HepG2 (cell line): ENCODE data around the gene NUDT13. TPM values are rescaled to one million over a fixed set of nuclear protein-coding genes. Genes with fewer than 3 reads are reported as not detected.

Experiments used
- AGO2 ChIP-seq: fragments of 200-400 bp; formaldehyde crosslinking; optimal IDR thresholded peaks from 2 replicates; pipeline ENCODE3; 2017; ENCODE audit warnings: mild to moderate bottlenecking, low read depth, low read length, moderate library complexity
- ATF1 ChIP-seq: IDR thresholded peaks from 2 replicates; pipeline ENCODE4 v1.6.1; 2016; ENCODE audit warnings: mild to moderate bottlenecking, control low read depth
- HES4 ChIP-seq: sonication (generic); formaldehyde crosslinking; IDR thresholded peaks from 2 replicates; pipeline ENCODE4 v1.9.0; 2021; ENCODE audit warnings: mild to moderate bottlenecking, missing genetic modification reagents, borderline replicate concordance
- JUND ChIP-seq: sonication (generic); formaldehyde crosslinking; IDR thresholded peaks from 2 replicates; pipeline ENCODE4 v1.8.0; 2022; ENCODE audit warnings: mild to moderate bottlenecking, missing genetic modification reagents
- KLF16 ChIP-seq, 2 experiments: sonication (generic) in 1 of 2; formaldehyde crosslinking in 1 of 2; IDR thresholded peaks; 2 replicates each; pipeline versions ENCODE4 v1.6.1 to v1.8.0; 2016 to 2023; ENCODE audit warnings: missing genetic modification reagents in 2 of 2, missing compliant biosample characterization in 1 of 2
- MAF1 ChIP-seq: sonication (generic); formaldehyde crosslinking; IDR thresholded peaks from 2 replicates; pipeline ENCODE4 v1.5.0; 2020; ENCODE audit warnings: missing genetic modification reagents, borderline replicate concordance
- NBN ChIP-seq: fragments of 450-650 bp; conservative IDR thresholded peaks from 2 replicates; pipeline ENCODE4 v1.6.1; 2017
- SALL2 ChIP-seq: sonication (generic); formaldehyde crosslinking; IDR thresholded peaks from 2 replicates; pipeline ENCODE4 v1.8.1; 2023; ENCODE audit warnings: mild to moderate bottlenecking, missing genetic modification reagents, inconsistent platforms
- SATB2 ChIP-seq: sonication (generic); formaldehyde crosslinking; IDR thresholded peaks from 2 replicates; pipeline ENCODE4 v1.5.0; 2020; ENCODE audit warnings: missing genetic modification reagents
- SP140L ChIP-seq: sonication (generic); formaldehyde crosslinking; IDR thresholded peaks from 2 replicates; pipeline ENCODE4 v1.4.0; 2020; ENCODE audit warnings: missing genetic modification reagents, borderline replicate concordance
- SUZ12 ChIP-seq: fragments of 150-350 bp; IDR thresholded peaks from 2 replicates; pipeline ENCODE4 v1.6.1; 2014; ENCODE audit warnings: low read depth, low read length
- ZNF549 ChIP-seq: sonication (generic); formaldehyde crosslinking; IDR thresholded peaks from 2 replicates; pipeline ENCODE4 v1.5.0; 2020; ENCODE audit warnings: missing genetic modification reagents
- ZNF670 ChIP-seq: sonication (generic); formaldehyde crosslinking; IDR thresholded peaks from 2 replicates; pipeline ENCODE4 v1.8.0; 2022; ENCODE audit warnings: mild to moderate bottlenecking, missing genetic modification reagents, borderline replicate concordance
- polyA plus RNA-seq, 8 experiments: library from polyadenylated mRNA; depleted of rRNA in 3 of 8; stranded (reverse) in 7 of 8; unstranded in 1 of 8; fragments of >200 nt; fragmentation: Illumina TruSeq in 4 of 8; extraction: Trizol in 4 of 8; gene quantifications; 2 replicates each; pipeline versions ENCODE4 v1.2.1 to v1.2.3, GENCODE V29; 2011 to 2016; ENCODE audit warnings: low read depth in 4 of 8, missing spikeins in 1 of 8, mixed read lengths in 1 of 8; ENCODE audit not compliant: insufficient read depth in 1 of 8
- total RNA-seq, 5 experiments: library from RNA; depleted of rRNA; stranded (reverse); fragments of >200 nt; fragmentation: Illumina TruSeq; extraction: Trizol; gene quantifications; 2 replicates each; pipeline ENCODE4 v1.2.3, GENCODE V29; 2016; ENCODE audit warnings: low read depth in 1 of 5
- TF ChIP-seq, protein P1 (sequence below): sonication (generic); IDR thresholded peaks from 2 replicates; pipeline ENCODE4 v1.6.1; 2016; ENCODE audit warnings: low read depth, borderline replicate concordance
- TF ChIP-seq, protein P2 (sequence below): sonication (generic); formaldehyde crosslinking; IDR thresholded peaks from 2 replicates; pipeline ENCODE4 v1.4.0; 2020; ENCODE audit warnings: mild to moderate bottlenecking, missing genetic modification reagents
- TF ChIP-seq, protein P3 (sequence below): sonication (generic); formaldehyde crosslinking; IDR thresholded peaks from 2 replicates; pipeline ENCODE4 v1.4.0; 2020; ENCODE audit warnings: missing genetic modification reagents
- TF ChIP-seq, protein P4 (sequence below): sonication (generic); formaldehyde crosslinking; IDR thresholded peaks from 2 replicates; pipeline ENCODE4 v1.9.0; 2021; ENCODE audit warnings: missing genetic modification reagents, borderline replicate concordance
- TF ChIP-seq, protein P5 (sequence below): sonication (generic); formaldehyde crosslinking; IDR thresholded peaks from 2 replicates; pipeline ENCODE4 v1.4.0; 2020; ENCODE audit warnings: mild to moderate bottlenecking, missing genetic modification reagents
- TF ChIP-seq, protein P6 (sequence below): sonication (generic); formaldehyde crosslinking; IDR thresholded peaks from 2 replicates; pipeline ENCODE4 v1.4.0; 2020; ENCODE audit warnings: mild to moderate bottlenecking, missing genetic modification reagents
- TF ChIP-seq, protein P7 (sequence below): sonication (generic); formaldehyde crosslinking; IDR thresholded peaks from 2 replicates; pipeline ENCODE4 v1.4.0; 2020; ENCODE audit warnings: missing genetic modification reagents

The NUDT13 gene
- total and polyA plus RNA-seq, 2 of the 13 experiments (the other 11 are each of a cell fraction or from before 2014, with no cell fraction given), result 4.2 to 6.5 TPM

DNA sequence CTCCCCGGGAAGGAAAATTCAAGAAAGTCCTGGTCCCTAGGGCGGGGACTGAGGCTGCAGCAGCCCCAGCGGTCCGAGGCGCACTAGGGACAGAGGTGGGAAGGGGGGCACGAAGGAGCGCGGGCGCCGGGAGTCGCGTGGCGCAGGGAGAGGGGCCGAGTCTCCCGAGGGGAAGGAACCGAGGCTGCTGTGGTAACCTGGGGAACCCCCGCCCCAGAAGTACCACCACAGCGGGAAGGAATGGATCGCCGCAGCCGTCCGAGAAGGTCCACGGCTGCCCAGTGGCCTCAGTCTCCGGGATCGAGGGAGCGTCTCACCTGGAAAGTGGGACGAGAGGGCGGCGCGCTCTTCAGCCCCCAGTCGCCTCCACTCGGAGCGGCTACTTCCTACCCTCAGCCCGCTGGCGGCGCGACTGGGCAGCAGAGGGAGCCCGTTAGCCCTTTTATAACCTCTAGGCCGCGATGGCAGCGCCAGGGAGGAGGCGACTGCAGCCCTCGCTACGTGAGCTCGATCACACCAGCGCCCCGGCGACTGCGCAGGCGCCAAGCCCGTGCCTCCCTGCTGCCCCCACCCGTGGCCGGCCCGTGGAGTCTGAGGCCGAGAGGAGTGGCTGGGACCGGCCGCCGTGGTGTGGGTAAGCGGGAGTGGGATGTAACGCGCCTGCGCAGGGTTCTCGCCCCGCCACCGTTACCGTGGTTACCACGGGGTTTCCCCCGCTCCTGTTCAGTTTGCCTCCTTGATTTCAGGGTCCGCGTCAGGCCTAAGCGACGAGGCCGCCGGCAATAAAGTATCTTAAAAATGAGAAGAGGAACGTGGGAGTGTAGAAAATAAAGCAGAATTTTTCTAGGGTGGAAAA is 13.6 kb upstream of the NUDT13 start, which contains the start of gene P4HA1 (continued):
- TF ChIP-seq JUND (no peak), SATB2 (CRISPR knock-in tag) (peak; percentile 67; the same call in 1 of the 2 replicates), ZNF670 (CRISPR knock-in tag) (peak; percentile 86; the same call in 1 of the 2 replicates), SP140L (CRISPR knock-in tag) (0 out of 2 replicates have a peak, but pooled peaks have one; percentile 28), ZNF549 (CRISPR knock-in tag) (no peak), HES4 (CRISPR knock-in tag) (peak; percentile 80), KLF16 (CRISPR knock-in tag; IDR thresholded peaks at IDR 0.05) (peak in 1 of 2 experiments; percentile 89; a peak in 2 of 4 replicates), AGO2 (peak; percentile 91), SALL2 (CRISPR knock-in tag) (peak; percentile 96), SUZ12 (no peak), MAF1 (peak; percentile 89; the same call in 1 of the 2 replicates), ATF1 (CRISPR knock-in tag) (no peak), NBN (no peak)
- TF ChIP-seq, protein P1, sequence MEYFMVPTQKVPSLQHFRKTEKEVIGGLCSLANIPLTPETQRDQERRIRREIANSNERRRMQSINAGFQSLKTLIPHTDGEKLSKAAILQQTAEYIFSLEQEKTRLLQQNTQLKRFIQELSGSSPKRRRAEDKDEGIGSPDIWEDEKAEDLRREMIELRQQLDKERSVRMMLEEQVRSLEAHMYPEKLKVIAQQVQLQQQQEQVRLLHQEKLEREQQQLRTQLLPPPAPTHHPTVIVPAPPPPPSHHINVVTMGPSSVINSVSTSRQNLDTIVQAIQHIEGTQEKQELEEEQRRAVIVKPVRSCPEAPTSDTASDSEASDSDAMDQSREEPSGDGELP, result peak; percentile 33; the same call in 1 of the 2 replicates
- TF ChIP-seq, protein P2, sequence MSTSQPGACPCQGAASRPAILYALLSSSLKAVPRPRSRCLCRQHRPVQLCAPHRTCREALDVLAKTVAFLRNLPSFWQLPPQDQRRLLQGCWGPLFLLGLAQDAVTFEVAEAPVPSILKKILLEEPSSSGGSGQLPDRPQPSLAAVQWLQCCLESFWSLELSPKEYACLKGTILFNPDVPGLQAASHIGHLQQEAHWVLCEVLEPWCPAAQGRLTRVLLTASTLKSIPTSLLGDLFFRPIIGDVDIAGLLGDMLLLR (CRISPR knock-in tag), result peak; percentile 74; the same call in 1 of the 2 replicates
- TF ChIP-seq, protein P3, sequence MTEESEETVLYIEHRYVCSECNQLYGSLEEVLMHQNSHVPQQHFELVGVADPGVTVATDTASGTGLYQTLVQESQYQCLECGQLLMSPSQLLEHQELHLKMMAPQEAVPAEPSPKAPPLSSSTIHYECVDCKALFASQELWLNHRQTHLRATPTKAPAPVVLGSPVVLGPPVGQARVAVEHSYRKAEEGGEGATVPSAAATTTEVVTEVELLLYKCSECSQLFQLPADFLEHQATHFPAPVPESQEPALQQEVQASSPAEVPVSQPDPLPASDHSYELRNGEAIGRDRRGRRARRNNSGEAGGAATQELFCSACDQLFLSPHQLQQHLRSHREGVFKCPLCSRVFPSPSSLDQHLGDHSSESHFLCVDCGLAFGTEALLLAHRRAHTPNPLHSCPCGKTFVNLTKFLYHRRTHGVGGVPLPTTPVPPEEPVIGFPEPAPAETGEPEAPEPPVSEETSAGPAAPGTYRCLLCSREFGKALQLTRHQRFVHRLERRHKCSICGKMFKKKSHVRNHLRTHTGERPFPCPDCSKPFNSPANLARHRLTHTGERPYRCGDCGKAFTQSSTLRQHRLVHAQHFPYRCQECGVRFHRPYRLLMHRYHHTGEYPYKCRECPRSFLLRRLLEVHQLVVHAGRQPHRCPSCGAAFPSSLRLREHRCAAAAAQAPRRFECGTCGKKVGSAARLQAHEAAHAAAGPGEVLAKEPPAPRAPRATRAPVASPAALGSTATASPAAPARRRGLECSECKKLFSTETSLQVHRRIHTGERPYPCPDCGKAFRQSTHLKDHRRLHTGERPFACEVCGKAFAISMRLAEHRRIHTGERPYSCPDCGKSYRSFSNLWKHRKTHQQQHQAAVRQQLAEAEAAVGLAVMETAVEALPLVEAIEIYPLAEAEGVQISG (CRISPR knock-in tag), result peak; percentile 78
- TF ChIP-seq, protein P4, sequence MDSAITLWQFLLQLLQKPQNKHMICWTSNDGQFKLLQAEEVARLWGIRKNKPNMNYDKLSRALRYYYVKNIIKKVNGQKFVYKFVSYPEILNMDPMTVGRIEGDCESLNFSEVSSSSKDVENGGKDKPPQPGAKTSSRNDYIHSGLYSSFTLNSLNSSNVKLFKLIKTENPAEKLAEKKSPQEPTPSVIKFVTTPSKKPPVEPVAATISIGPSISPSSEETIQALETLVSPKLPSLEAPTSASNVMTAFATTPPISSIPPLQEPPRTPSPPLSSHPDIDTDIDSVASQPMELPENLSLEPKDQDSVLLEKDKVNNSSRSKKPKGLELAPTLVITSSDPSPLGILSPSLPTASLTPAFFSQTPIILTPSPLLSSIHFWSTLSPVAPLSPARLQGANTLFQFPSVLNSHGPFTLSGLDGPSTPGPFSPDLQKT (CRISPR knock-in tag), result no peak
- TF ChIP-seq, protein P5, sequence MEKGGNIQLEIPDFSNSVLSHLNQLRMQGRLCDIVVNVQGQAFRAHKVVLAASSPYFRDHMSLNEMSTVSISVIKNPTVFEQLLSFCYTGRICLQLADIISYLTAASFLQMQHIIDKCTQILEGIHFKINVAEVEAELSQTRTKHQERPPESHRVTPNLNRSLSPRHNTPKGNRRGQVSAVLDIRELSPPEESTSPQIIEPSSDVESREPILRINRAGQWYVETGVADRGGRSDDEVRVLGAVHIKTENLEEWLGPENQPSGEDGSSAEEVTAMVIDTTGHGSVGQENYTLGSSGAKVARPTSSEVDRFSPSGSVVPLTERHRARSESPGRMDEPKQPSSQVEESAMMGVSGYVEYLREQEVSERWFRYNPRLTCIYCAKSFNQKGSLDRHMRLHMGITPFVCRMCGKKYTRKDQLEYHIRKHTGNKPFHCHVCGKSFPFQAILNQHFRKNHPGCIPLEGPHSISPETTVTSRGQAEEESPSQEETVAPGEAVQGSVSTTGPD (CRISPR knock-in tag), result peak; percentile 41; the same call in 1 of the 2 replicates
- TF ChIP-seq, protein P6, sequence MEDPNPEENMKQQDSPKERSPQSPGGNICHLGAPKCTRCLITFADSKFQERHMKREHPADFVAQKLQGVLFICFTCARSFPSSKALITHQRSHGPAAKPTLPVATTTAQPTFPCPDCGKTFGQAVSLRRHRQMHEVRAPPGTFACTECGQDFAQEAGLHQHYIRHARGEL (CRISPR knock-in tag), result no peak
- TF ChIP-seq, protein P7, sequence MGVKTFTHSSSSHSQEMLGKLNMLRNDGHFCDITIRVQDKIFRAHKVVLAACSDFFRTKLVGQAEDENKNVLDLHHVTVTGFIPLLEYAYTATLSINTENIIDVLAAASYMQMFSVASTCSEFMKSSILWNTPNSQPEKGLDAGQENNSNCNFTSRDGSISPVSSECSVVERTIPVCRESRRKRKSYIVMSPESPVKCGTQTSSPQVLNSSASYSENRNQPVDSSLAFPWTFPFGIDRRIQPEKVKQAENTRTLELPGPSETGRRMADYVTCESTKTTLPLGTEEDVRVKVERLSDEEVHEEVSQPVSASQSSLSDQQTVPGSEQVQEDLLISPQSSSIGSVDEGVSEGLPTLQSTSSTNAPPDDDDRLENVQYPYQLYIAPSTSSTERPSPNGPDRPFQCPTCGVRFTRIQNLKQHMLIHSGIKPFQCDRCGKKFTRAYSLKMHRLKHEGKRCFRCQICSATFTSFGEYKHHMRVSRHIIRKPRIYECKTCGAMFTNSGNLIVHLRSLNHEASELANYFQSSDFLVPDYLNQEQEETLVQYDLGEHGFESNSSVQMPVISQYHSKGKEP (CRISPR knock-in tag), result peak; percentile 82; the same call in 1 of the 2 replicates
